Mesothelial cell of epicardium (in vitro differentiated cells): ENCODE data around the gene LHX6. TPM values are rescaled to one million over a fixed set of nuclear protein-coding genes. Genes with fewer than 3 reads are reported as not detected.

Experiments used
- DNase-seq, 2 experiments: peaks; one replicate each; pipeline ENCODE4 v3.0.0; 2021; ENCODE audit warnings: low spot score in 2 of 2; ENCODE audit not compliant: unreplicated experiment in 2 of 2
- H3K27ac Mint-ChIP-seq: 2 replicates; pipeline ENCODE4 v1.8.0; 2021; ENCODE audit warnings: mixed read lengths
- H3K27me3 Mint-ChIP-seq: 2 replicates; pipeline ENCODE4 v1.8.0; 2021; ENCODE audit warnings: low read depth, mixed read lengths
- H3K36me3 Mint-ChIP-seq: 2 replicates; pipeline ENCODE4 v1.8.0; 2021; ENCODE audit warnings: mixed read lengths
- H3K4me1 Mint-ChIP-seq: 2 replicates; pipeline ENCODE4 v1.8.0; 2021; ENCODE audit warnings: mixed read lengths
- H3K4me3 Mint-ChIP-seq: 2 replicates; pipeline ENCODE4 v1.8.0; 2021; ENCODE audit warnings: mild to moderate bottlenecking, moderate library complexity, mixed read lengths
- H3K9me3 Mint-ChIP-seq: 2 replicates; pipeline ENCODE4 v1.8.0; 2021; ENCODE audit warnings: mixed read lengths
- CTCF ChIP-seq: fragments of 200-600 bp; sonication (generic); IDR thresholded peaks from one replicate; pipeline ENCODE4 v1.5.0; 2021; ENCODE audit warnings: antibody characterized with exemption; ENCODE audit not compliant: unreplicated experiment
- total RNA-seq: library from RNA; stranded (reverse); gene quantifications from 3 replicates; pipeline ENCODE4 v1.2.1, GENCODE V29; 2021

The LHX6 gene
- total RNA-seq, 1 donor from 2014 or later = 0.09 TPM

- Mint-ChIP-seq H3K27me3 (peaks cover 97% of the 10 kb centered on the region), H3K4me1 (peaks cover 8% of the 10 kb centered on the region), H3K9me3 (no peaks in the 10 kb centered on the region), H3K27ac (no peak overlapping the region), H3K4me3 (peak overlapping the region; percentile 14), H3K36me3 (no peaks in the 10 kb centered on the region)
- no peak for DNase-seq
- TF ChIP-seq CTCF = no peak
Measured at GRCh38 chr9:122213102-122213588, 15.6 kb downstream of the LHX6 start.

- Mint-ChIP-seq H3K27me3 (peaks cover 97% of the 10 kb centered on the region), H3K27ac (no peak overlapping the region), H3K4me3 (no peak overlapping the region), H3K36me3 (no peaks in the 10 kb centered on the region), H3K4me1 (peaks cover 8% of the 10 kb centered on the region), H3K9me3 (no peaks in the 10 kb centered on the region)
- no peak for DNase-seq
- no peak for TF ChIP-seq CTCF
Measured at GRCh38 chr9:122212473-122213004, 16.2 kb downstream of the LHX6 start.

- peaks cover 7% of the 10 kb centered on the region for H3K4me1 Mint-ChIP-seq
- no peaks in the 10 kb centered on the region for H3K9me3 Mint-ChIP-seq
- no peak overlapping the region for H3K4me3 Mint-ChIP-seq
- H3K27me3 Mint-ChIP-seq = peaks cover 90% of the 10 kb centered on the region
- no peak for DNase-seq
- H3K36me3 Mint-ChIP-seq = no peaks in the 10 kb centered on the region
- no peak for TF ChIP-seq CTCF
- no peak overlapping the region for H3K27ac Mint-ChIP-seq
Measured at GRCh38 chr9:122209451-122209850, 19.3 kb downstream of the LHX6 start.

GRCh38 chr9:122207096-122207495 lies 21.7 kb downstream of the LHX6 start:
- H3K9me3 Mint-ChIP-seq = no peaks in the 10 kb centered on the region
- no peak overlapping the region for H3K27ac Mint-ChIP-seq
- H3K4me3 Mint-ChIP-seq = no peak overlapping the region
- H3K27me3 Mint-ChIP-seq = peaks cover 77% of the 10 kb centered on the region
- H3K4me1 Mint-ChIP-seq = no peaks in the 10 kb centered on the region
- DNase-seq = no peak
- H3K36me3 Mint-ChIP-seq = no peaks in the 10 kb centered on the region
- TF ChIP-seq CTCF = no peak

GRCh38 chr9:122206118-122207046 lies 22.4 kb downstream of the LHX6 start:
- Mint-ChIP-seq H3K27me3 (peaks cover 71% of the 10 kb centered on the region), H3K4me1 (no peaks in the 10 kb centered on the region)
- no peak for DNase-seq

More at GRCh38 chr9:122206118-122207046, 22.4 kb downstream of the LHX6 start:
- H3K27ac Mint-ChIP-seq = no peak overlapping the region
- no peak overlapping the region for H3K4me3 Mint-ChIP-seq
- H3K36me3 Mint-ChIP-seq = no peaks in the 10 kb centered on the region
- TF ChIP-seq CTCF = no peak
- no peaks in the 10 kb centered on the region for H3K9me3 Mint-ChIP-seq
